AG04450 (cell line): ENCODE data around the gene STAT3. TPM values are rescaled to one million over a fixed set of nuclear protein-coding genes. Genes with fewer than 3 reads are reported as not detected.
"Not testable (repeated sequence)": the region's sequence is repeated elsewhere in the genome, so short reads cannot be mapped to it uniquely, and the experiment has no call there.

ENCODE experiments used
- CTCF ChIA-PET: fragments of 300-600, 350-600 bp; formaldehyde crosslinking; extraction: SDS; loops from one replicate; lab custom pipeline; 2022; ENCODE audit warnings: antibody characterized with exemption, inconsistent platforms; lab: Charles Lee
- POLR2A ChIA-PET: fragments of 350-600 bp; formaldehyde crosslinking; extraction: SDS; loops from one replicate; lab custom pipeline; 2021; ENCODE audit warnings: antibody characterized with exemption, inconsistent platforms; lab: Yijun Ruan, JAX
- DNase-seq: peaks from one replicate; pipeline ENCODE4 v3.0.0-alpha.2; 2011; ENCODE audit warnings: low read depth, low spot score
- H3K27ac ChIP-seq: one replicate; pipeline ENCODE4 v1.5.1; 2012; ENCODE audit warnings: low read depth, low read length, control low read depth
- H3K27me3 ChIP-seq: one replicate; pipeline ENCODE4 v1.6.0; 2012; ENCODE audit warnings: low read length; ENCODE audit not compliant: control insufficient read depth, insufficient read depth
- H3K4me3 ChIP-seq: 2 replicates; pipeline ENCODE4 v1.5.1; 2011; ENCODE audit warnings: mild to moderate bottlenecking, low read depth, low read length, control low read depth
- H3K9me3 ChIP-seq: 2 replicates; pipeline ENCODE4 v1.5.1; 2012; ENCODE audit warnings: low read length; ENCODE audit not compliant: control insufficient read depth, insufficient read depth
- CTCF ChIP-seq: IDR thresholded peaks from 2 replicates; pipeline ENCODE4 v1.5.1; 2011; ENCODE audit warnings: low read depth, low read length, control low read depth, inconsistent platforms
- polyA plus RNA-seq: library from polyadenylated mRNA; depleted of rRNA; stranded (reverse); fragments of >200 nt; gene quantifications from 2 replicates; pipeline ENCODE4 v1.2.3, GENCODE V29; 2011

Gene STAT3
- polyA plus RNA-seq, 1 experiment: 77.1 TPM

GRCh38 chr17:42378959-42379594 is 9.2 kb downstream of the STAT3 start:
- Histone ChIP-seq H3K9me3 (no peaks in the 10 kb centered on the region), H3K27me3 (no peaks in the 10 kb centered on the region), H3K27ac (peak overlapping the region; percentile 73), H3K4me3 (peak overlapping the region; percentile 43)
- CTCF ChIA-PET: no interaction called here
- no peak for TF ChIP-seq CTCF
- DNase-seq: no peak
- POLR2A ChIA-PET: no interaction called here

GRCh38 chr17:42378359-42378958 is 9.8 kb downstream of the STAT3 start:
- ChIA-PET CTCF (no interaction called here), POLR2A (no interaction called here)
- Histone ChIP-seq H3K27me3 (no peaks in the 10 kb centered on the region), H3K27ac (no peak overlapping the region), H3K9me3 (no peaks in the 10 kb centered on the region), H3K4me3 (no peak overlapping the region)
- DNase-seq: no peak
- TF ChIP-seq CTCF: no peak

- no peak overlapping the region for H3K4me3 ChIP-seq
- DNase-seq: no peak
- H3K27me3 ChIP-seq: no peaks in the 10 kb centered on the region
- no peak overlapping the region for H3K27ac ChIP-seq
- ChIA-PET POLR2A (interaction anchor here (0.6 to 0.7 kb wide), 2 partner anchors 119 to 148 kb away, joined by 3 to 5 read pairs; no protein-coding TSS in a partner anchor), CTCF (no interaction called here)
- TF ChIP-seq CTCF: no peak
- no peaks in the 10 kb centered on the region for H3K9me3 ChIP-seq
Measured at GRCh38 chr17:42373896-42374295, 14.3 kb downstream of the STAT3 start.

- POLR2A ChIA-PET: no interaction called here
- CTCF ChIA-PET: no interaction called here
- H3K27ac ChIP-seq: no peak overlapping the region
- H3K4me3 ChIP-seq: no peak overlapping the region
- H3K27me3 ChIP-seq: no peaks in the 10 kb centered on the region
- H3K9me3 ChIP-seq: no peaks in the 10 kb centered on the region
- no peak for TF ChIP-seq CTCF
- no peak for DNase-seq
Measured at GRCh38 chr17:42372142-42372541, 16.1 kb downstream of the STAT3 start.

GRCh38 chr17:42368797-42369561 is 19.3 kb downstream of the STAT3 start:
- POLR2A ChIA-PET: interaction anchor here (0.6 kb wide), 2 partner anchors 26 to 128 kb away, joined by 4 to 6 read pairs; no protein-coding TSS in a partner anchor
- H3K9me3 ChIP-seq, DNase-seq, H3K4me3 ChIP-seq, H3K27me3 ChIP-seq, H3K27ac ChIP-seq, CTCF ChIA-PET: not testable (repeated sequence)

GRCh38 chr17:42368310-42368709 is 19.9 kb downstream of the STAT3 start:
- H3K27me3 ChIP-seq, POLR2A ChIA-PET, H3K9me3 ChIP-seq, H3K4me3 ChIP-seq, H3K27ac ChIP-seq, DNase-seq, CTCF ChIA-PET: not testable (repeated sequence)

- H3K4me3 ChIP-seq, H3K27ac ChIP-seq, DNase-seq, H3K27me3 ChIP-seq, H3K9me3 ChIP-seq: not testable (repeated sequence)
- CTCF ChIA-PET: interaction anchor here (1.0 kb wide), 1 partner anchor 19 kb away, joined by 6 read pairs; no protein-coding TSS in a partner anchor
- POLR2A ChIA-PET: interaction anchor here (0.6 kb wide), 3 partner anchors 22 to 40 kb away, joined by 3 to 4 read pairs (median 3); no protein-coding TSS in a partner anchor
Measured at GRCh38 chr17:42366176-42367023, 21.8 kb downstream of the STAT3 start.
